K562 (cell line): Measurements from ENCODE around the gene PSMC6. TPM values are rescaled to one million over a fixed set of nuclear protein-coding genes. Genes with fewer than 3 reads are reported as not detected.

Experiments
- ARID2 ChIP-seq: fragments of 450-650 bp; IDR thresholded peaks from 2 replicates; pipeline ENCODE4 v1.6.1; 2017; ENCODE audit warnings: antibody characterized with exemption, mild to moderate bottlenecking
- ETS1 ChIP-seq: conservative IDR thresholded peaks from 2 replicates; pipeline ENCODE4 v1.6.1; 2011; ENCODE audit warnings: low read depth, mild to moderate bottlenecking, low read length; ENCODE audit not compliant: control insufficient read depth
- ID3 ChIP-seq, 2 experiments: fragments of 250-450 bp in 1 of 2; fragments of 450-650 bp in 1 of 2; sonication (Bioruptor Pico) in 1 of 2; IDR thresholded peaks; 2 replicates each; pipeline versions ENCODE4 v1.6.1 to v1.8.0; 2016 to 2021; ENCODE audit warnings: mild to moderate bottlenecking in 2 of 2, moderate library complexity in 2 of 2, missing compliant biosample characterization in 1 of 2, missing genetic modification characterization in 1 of 2
- ZBTB11 ChIP-seq, 3 experiments: fragments of 200-800 bp in 1 of 3; fragments of 250-450 bp in 1 of 3; fragments of 450-650 bp in 1 of 3; sonication (Bioruptor Pico) in 1 of 3; sonication (Bioruptor generic) in 1 of 3; formaldehyde crosslinking in 1 of 3; IDR thresholded peaks; 2 replicates each; pipeline versions ENCODE4 v1.6.1 to v1.8.0; 2016 to 2022; ENCODE audit warnings: mild to moderate bottlenecking in 2 of 3, missing genetic modification characterization in 2 of 3, missing compliant biosample characterization in 1 of 3, moderate library complexity in 1 of 3
- polyA plus RNA-seq, 8 experiments: library from polyadenylated mRNA; depleted of rRNA in 4 of 8; stranded (reverse) in 5 of 8; unstranded in 3 of 8; fragments of >200 nt; fragmentation: Nextera tagmentation in 2 of 8; fragmentation: Illumina TruSeq in 1 of 8; extraction: Ambion mirVana in 2 of 8; extraction: Trizol in 1 of 8; gene quantifications; 2 replicates each; pipeline versions ENCODE4 v1.2.1 to v1.2.3, GENCODE V29; 2011 to 2014; ENCODE audit warnings: inconsistent platforms in 1 of 8, missing spikeins in 1 of 8
- total RNA-seq, 7 experiments: library from RNA; depleted of rRNA in 6 of 7; stranded (reverse); fragments of >200 nt in 6 of 7; fragmentation: Illumina TruSeq in 2 of 7; extraction: Trizol in 2 of 7; gene quantifications; 2 replicates each; pipeline versions ENCODE4 v1.2.1 to v1.2.3, GENCODE V29; 2011 to 2021; ENCODE audit warnings: low replicate concordance in 1 of 7

PSMC6 gene
- total and polyA plus RNA-seq, 9 of the 15 experiments (the other 6 are each of a cell fraction or from before 2014, with no cell fraction given), result 91.4 to 224 (median 182) TPM

- TF ChIP-seq ID3 (CRISPR knock-in tag; IDR thresholded peaks at IDR 0.05) (no peak), ID3 (tag; IDR thresholded peaks at IDR 0.05) (no peak), ZBTB11 (CRISPR knock-in tag; IDR thresholded peaks at IDR 0.05) (peak in 1 of 3 experiments; percentile 47; a peak in 1 of 6 replicates), ARID2 (no peak), ETS1 (peak; percentile 27; the same call in 1 of the 2 replicates)
- TF ChIP-seq, all 486 proteins: peak for 33
Measured at GRCh38 chr14:52695481-52696091, 11.4 kb upstream of the PSMC6 start, which contains the start of gene ERO1A (continued).
